ENCODE data around the gene TSPAN10. TPM values are rescaled to one million over a fixed set of nuclear protein-coding genes. Genes with fewer than 3 reads are reported as not detected.

TSPAN10 gene
- total and polyA plus RNA-seq, 7 donors: 0.36 to 1.7 (median 0.66) TPM

DNA sequence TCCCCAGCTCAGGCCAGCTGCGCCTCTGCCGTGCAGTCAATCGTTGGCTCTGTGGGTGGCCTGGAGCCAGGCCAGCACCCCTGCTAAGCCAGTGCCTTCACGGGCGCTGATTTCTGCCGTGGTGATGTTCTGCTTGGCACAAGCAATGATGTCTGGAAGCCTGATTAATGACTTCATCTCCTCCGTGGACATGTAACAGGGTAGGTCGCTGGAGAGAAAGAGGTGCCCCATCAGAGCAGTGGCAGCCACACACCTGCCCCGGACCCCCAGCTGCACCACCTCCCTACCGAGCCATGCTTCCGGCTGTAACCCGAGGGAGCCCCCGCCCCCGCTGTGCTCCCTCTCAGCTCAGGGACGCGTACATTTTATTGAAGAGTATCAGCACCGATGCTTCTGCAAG, 44.7 kb downstream of the TSPAN10 start:
- H3K4me3 ChIP-seq: no peak overlapping the region
- H3K9me3 ChIP-seq: no peaks in the 10 kb centered on the region
- WGBS, 2 donors: 89 to 90% methylated on average over 17 of the region's 17 CpGs
- peaks cover 0 to 32% (median 31%) of the 10 kb centered on the region in 4 donors for H3K4me1 ChIP-seq
- DNase-seq: no peak
- TF ChIP-seq POLR2AphosphoS5 (IDR thresholded peaks at IDR 0.05) (no peak), EP300 (IDR thresholded peaks at IDR 0.05) (no peak), POLR2A (IDR thresholded peaks at IDR 0.05) (no peak)
- TF ChIP-seq, protein P1, sequence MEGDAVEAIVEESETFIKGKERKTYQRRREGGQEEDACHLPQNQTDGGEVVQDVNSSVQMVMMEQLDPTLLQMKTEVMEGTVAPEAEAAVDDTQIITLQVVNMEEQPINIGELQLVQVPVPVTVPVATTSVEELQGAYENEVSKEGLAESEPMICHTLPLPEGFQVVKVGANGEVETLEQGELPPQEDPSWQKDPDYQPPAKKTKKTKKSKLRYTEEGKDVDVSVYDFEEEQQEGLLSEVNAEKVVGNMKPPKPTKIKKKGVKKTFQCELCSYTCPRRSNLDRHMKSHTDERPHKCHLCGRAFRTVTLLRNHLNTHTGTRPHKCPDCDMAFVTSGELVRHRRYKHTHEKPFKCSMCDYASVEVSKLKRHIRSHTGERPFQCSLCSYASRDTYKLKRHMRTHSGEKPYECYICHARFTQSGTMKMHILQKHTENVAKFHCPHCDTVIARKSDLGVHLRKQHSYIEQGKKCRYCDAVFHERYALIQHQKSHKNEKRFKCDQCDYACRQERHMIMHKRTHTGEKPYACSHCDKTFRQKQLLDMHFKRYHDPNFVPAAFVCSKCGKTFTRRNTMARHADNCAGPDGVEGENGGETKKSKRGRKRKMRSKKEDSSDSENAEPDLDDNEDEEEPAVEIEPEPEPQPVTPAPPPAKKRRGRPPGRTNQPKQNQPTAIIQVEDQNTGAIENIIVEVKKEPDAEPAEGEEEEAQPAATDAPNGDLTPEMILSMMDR (IDR thresholded peaks at IDR 0.05): no peak
- peaks cover 5 to 21% (median 7%) of the 10 kb centered on the region in 4 donors for H3K36me3 ChIP-seq
- H3K27me3 ChIP-seq: no peaks in the 10 kb centered on the region
- H3K27ac ChIP-seq: no peak overlapping the region
- intact Hi-C loops (cut with DNase I): loop anchor here (5.0 kb wide), 1 partner anchor 44 kb away; the partner anchor contains the start of genes NPLOC4 and TSPAN10

DNA sequence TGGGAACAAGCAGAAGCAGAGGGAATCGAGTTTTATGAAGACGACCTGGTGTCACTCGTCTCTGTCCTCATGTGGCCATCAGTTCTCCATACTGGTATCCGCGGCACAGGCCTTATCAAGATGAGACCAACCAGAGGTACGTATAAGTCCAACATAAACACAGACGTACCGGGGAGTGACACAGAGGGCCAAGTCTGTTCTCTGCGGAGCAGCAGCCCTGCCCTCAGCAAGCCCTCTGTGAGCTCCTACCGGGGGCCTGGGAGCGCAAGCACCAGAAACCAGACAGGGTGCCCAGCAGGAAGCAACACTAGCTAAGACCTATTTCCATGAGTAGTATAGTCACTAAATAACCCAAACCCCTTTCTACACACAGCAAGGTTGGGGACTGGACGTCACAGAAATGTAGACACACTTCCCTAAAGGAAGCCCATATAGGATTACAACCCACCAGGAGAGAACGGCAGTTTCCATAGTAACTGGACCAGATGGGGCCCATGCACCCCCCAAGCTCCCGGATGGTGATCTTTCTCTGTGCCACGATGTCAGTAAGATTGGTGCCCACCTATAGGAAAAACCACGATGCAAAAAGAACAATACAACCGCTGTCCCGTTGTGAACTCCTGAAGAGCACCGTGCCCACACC, 45.7 kb downstream of the TSPAN10 start:
- peaks cover 12 to 31% (median 16%) of the 10 kb centered on the region in 4 donors for H3K36me3 ChIP-seq
- 42 to 47% methylated on average over 19 of the region's 19 CpGs for WGBS, 2 donors
- no peaks in the 10 kb centered on the region for H3K27me3 ChIP-seq
- peaks cover 0 to 32% (median 31%) of the 10 kb centered on the region in 4 donors for H3K4me1 ChIP-seq
- intact Hi-C loops (cut with DNase I): loop anchor here (5.0 kb wide), 1 partner anchor 45 kb away; the partner anchor contains the start of genes NPLOC4 and TSPAN10
- DNase-seq: no peak
- H3K9me3 ChIP-seq: no peaks in the 10 kb centered on the region
- peak overlapping the region; percentile 81 to 93 (median 84) for H3K27ac ChIP-seq
- H3K4me3 ChIP-seq: peak overlapping the region; percentile 75 to 97 (median 86)
- TF ChIP-seq POLR2A (IDR thresholded peaks at IDR 0.05): no peak
- TF ChIP-seq POLR2AphosphoS5 (IDR thresholded peaks at IDR 0.05): no peak
- no peak for TF ChIP-seq EP300 (IDR thresholded peaks at IDR 0.05)
- TF ChIP-seq, protein P1 (IDR thresholded peaks at IDR 0.05): no peak

DNA sequence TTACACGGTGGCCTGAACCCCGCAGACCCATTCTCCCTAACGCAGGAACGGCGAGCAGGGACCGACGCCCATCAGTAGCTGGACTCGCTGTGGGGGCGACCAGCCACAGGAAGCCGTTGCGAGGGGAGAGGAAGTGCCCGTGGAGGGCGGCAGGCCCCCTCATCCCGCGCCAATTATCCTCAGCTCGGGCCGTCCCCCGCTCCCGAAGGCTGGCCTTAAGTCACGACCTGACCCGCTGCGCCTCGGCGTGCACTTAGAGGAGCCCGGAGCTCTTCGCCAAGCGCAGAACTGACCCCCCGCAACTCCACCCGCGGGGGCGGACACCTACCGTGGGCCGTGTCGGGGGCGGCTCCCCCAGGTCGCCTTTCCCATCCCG, 46.2 kb downstream of the TSPAN10 start:
- Histone ChIP-seq H3K27me3 (no peaks in the 10 kb centered on the region), H3K4me3 (peak overlapping the region; percentile 75 to 97 (median 86)), H3K36me3 (peaks cover 12 to 36% (median 21%) of the 10 kb centered on the region in 4 donors), H3K27ac (peak overlapping the region; percentile 81 to 93 (median 84)), H3K9me3 (no peaks in the 10 kb centered on the region), H3K4me1 (peaks cover 0 to 32% (median 31%) of the 10 kb centered on the region in 4 donors)
- WGBS, 2 donors: 0 to 1% methylated on average over 37 of the region's 37 CpGs
- intact Hi-C loops (cut with DNase I): loop anchor here (5.0 kb wide), 1 partner anchor 46 kb away; the partner anchor contains the start of genes NPLOC4 and TSPAN10
- TF ChIP-seq, protein P1 (IDR thresholded peaks at IDR 0.05): no peak
- TF ChIP-seq EP300 (IDR thresholded peaks at IDR 0.05) (no peak), POLR2A (IDR thresholded peaks at IDR 0.05) (no peak), POLR2AphosphoS5 (IDR thresholded peaks at IDR 0.05) (no peak)
- no peak for DNase-seq

DNA sequence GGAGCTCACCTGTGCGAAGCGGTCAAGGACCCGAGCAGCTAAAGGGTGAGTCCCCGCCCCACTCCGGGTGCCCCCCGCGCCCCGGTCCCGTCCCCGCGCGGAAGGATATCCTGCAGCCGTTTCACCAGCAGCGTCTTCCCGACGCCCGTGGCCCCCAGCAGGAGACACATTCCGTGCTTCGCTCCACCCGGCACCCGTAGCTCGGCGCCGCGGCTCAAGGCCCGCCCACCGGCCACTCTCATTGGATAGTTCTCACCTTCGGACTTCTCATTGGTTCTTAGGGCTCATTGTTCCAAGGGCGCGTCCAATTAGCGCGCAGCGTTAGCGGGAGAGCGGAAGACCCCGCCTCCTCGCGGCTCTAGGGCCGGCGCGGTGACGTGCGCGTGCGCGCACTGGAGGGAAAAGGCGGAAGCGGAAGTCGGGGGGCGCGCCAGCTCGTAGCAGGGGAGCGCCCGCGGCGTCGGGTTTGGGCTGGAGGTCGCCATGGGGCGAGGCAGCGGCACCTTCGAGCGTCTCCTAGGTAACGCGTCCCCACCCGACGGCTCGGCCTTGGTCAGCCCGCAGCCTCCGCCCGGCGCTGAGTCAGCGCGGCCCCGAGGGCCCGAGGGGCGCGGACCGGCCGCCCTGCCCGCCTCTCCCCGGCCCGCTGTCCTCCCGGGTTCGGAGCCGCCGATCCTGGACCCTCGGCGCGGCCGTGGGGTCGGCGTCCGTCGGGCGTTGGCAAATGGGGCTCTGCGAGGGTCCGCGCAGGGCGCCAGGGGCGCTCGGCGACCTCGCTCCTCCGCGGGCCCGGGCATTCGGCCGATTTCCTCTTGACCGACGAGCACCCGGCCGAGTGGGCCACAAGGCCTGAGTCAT, 46.8 kb downstream of the TSPAN10 start, which contains the start of the genes ARL16 and HGS:
Gene ARL16, minus strand, starts transcription at position 214 of the 858 bp plus-strand sequence. Its CDS starts 44 bp downstream, at position 170.
Gene HGS, plus strand, starts transcription at position 428 of the 858 bp plus-strand sequence. Its CDS starts 56 bp downstream, at position 484.
- peaks cover 12 to 42% (median 27%) of the 10 kb centered on the region in 4 donors for H3K36me3 ChIP-seq

More for the DNA sequence above, 46.8 kb downstream of the TSPAN10 start, which contains the start of the genes ARL16 and HGS:
- peak; percentile 99 for DNase-seq
- no peaks in the 10 kb centered on the region for H3K27me3 ChIP-seq
- no peaks in the 10 kb centered on the region for H3K9me3 ChIP-seq
- H3K4me3 ChIP-seq: peak within 1 kb of the TSS; percentile 75 to 97 (median 86)
- peak within 1 kb of the TSS; percentile 81 to 93 (median 86) for H3K27ac ChIP-seq
- H3K4me1 ChIP-seq: peaks cover 0 to 32% (median 31%) of the 10 kb centered on the region in 4 donors
- TF ChIP-seq, protein P1 (IDR thresholded peaks at IDR 0.05): no peak
- TF ChIP-seq POLR2A (IDR thresholded peaks at IDR 0.05) (peak in 1 of 2 donors; percentile 54), EP300 (IDR thresholded peaks at IDR 0.05) (no peak), POLR2AphosphoS5 (IDR thresholded peaks at IDR 0.05) (peak; percentile 58 to 89 (median 84))
- 1% methylated on average over 112 of the region's 112 CpGs for WGBS, 2 donors
- intact Hi-C loops (cut with DNase I): loop anchor here (2.0 to 5.0 kb wide), 2 partner anchors 19 to 47 kb away; partner anchors contain the start of genes MRPL12, NPLOC4 and TSPAN10

Measured in sigmoid colon (tissue), 7 donors.